GM18868 (cell line): ENCODE measurements around the gene CLIC6.

Experiments
- ATAC-seq: cut with Tn5 transposase; IDR thresholded peaks from one replicate; pipeline ENCODE4 v1.9.1; 2021; ENCODE audit warnings: mild to moderate bottlenecking, moderate library complexity; ENCODE audit not compliant: unreplicated experiment

CLIC6 gene

GRCh38 chr21:34762786-34763185 is 94.0 kb downstream of the CLIC6 start:
- ATAC-seq: no peak

- ATAC-seq: no peak
Observed at GRCh38 chr21:34764715-34765284, 96.0 kb downstream of the CLIC6 start.

GRCh38 chr21:34765619-34766018 is 96.8 kb downstream of the CLIC6 start:
- no peak for ATAC-seq

- no peak for ATAC-seq
Observed at GRCh38 chr21:34766862-34767261, 98.1 kb downstream of the CLIC6 start.
